ENCODE results near the gene CSNK1D.
"Not testable (repeated sequence)": the region's sequence is repeated elsewhere in the genome, so short reads cannot be mapped to it uniquely, and the experiment has no call there.

CSNK1D gene

DNA sequence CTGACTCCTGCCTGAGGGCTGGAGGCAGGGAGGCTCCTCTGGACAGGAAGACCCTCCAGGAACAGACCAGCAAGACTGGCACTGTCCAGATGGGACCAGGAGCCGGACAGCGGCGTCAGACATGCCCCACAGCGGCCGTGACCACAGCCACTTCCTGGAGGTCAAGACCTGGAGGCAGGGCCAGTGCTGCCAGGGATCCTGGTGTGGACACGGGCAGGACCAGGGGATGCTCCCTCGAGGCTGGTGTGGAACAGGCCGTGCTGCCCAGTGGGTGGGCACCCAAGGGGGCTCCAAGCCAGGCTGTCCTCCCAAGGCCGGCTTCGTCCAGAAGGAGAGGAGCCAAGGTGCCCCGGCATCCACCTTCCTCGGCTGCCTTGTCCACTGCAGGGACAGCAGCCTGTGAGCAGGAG lies 56.4 kb downstream of the CSNK1D start:
- intact Hi-C loops (cut with micrococcal nuclease), result no loop called here
- Mint-ChIP-seq H3K4me1 (ENCODE audit: low read depth) (peaks cover 79% of the 10 kb centered on the region), H3K4me3 (peak overlapping the region; percentile 64), H3K27ac (peak overlapping the region; percentile 97), H3K27me3 (no peaks in the 10 kb centered on the region), H3K36me3 (ENCODE audit: low read depth) (no peaks in the 10 kb centered on the region), H3K9me3 (no peaks in the 10 kb centered on the region)

DNA sequence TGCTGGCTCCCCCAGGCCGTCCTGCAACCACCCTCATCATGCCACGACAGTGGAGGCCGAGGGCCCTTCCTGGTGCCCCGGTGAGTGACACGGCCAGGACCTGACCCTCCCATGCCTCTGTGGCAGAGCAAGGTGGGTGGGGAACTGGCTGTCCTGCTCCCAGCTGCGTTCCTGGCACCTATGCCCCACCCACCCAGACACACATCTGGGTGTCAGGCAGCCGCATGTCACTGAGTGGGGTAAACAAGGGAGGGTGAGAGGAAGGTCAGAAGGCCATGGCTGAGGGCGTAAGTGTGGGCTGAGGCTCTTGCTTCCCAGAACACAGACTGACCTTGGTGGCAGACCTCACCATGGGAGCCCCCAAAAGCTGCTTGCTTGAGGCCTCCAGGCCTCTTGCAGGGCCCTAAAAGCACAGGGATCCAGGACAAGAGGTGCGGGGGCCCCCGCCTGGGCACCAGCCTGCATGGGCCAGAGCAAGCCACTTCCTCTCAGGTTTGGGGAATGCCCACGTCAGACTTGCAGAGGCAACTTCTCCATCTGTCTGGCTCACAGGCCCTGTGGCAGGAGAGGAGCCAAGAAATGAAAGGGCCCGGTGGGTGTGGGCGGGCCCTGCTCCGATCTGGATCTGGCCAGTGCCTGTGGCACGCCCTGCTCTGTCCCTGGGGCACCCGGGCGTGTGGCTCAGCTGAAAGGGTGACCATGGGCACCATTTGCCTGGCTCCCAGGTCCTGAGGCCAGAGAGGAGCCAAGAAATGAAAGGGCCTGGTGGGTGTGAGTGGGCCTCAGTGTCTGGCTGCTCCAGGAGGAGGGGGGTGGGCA lies 57.0 kb downstream of the CSNK1D start:
- intact Hi-C loops (cut with micrococcal nuclease), result no loop called here
- H3K4me1 Mint-ChIP-seq (ENCODE audit: low read depth), result peaks cover 78% of the 10 kb centered on the region
- H3K4me3 Mint-ChIP-seq, result peak overlapping the region; percentile 64
- peak overlapping the region; percentile 97 for H3K27ac Mint-ChIP-seq
- no peaks in the 10 kb centered on the region for H3K9me3 Mint-ChIP-seq
- H3K36me3 Mint-ChIP-seq (ENCODE audit: low read depth), result no peaks in the 10 kb centered on the region
- H3K27me3 Mint-ChIP-seq, result no peaks in the 10 kb centered on the region

DNA sequence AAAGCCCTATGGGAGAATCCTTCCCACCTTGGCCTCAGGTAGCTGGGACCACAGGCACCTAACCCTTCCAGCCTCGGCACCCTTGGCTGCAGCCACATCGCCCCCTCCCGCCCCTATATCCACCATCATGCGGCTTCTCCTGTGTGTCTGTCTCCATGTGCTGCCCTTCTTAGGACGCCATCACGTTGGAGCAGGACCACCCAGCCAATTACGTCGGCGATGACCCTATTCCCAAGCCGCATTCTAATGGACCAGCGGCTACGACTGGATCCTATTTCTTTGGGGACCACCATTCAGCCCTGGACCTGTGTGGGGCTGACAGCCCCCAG lies 57.6 kb downstream of the CSNK1D start:
- no peaks in the 10 kb centered on the region for H3K27me3 Mint-ChIP-seq
- intact Hi-C loops (cut with micrococcal nuclease), result loop anchor here (2.0 kb wide), 1 partner anchor 15 kb away; no protein-coding TSS in a partner anchor
- no peaks in the 10 kb centered on the region for H3K9me3 Mint-ChIP-seq
- H3K4me3 Mint-ChIP-seq, result peak overlapping the region; percentile 64
- H3K4me1 Mint-ChIP-seq (ENCODE audit: low read depth), result peaks cover 76% of the 10 kb centered on the region
- no peaks in the 10 kb centered on the region for H3K36me3 Mint-ChIP-seq (ENCODE audit: low read depth)
- peak overlapping the region; percentile 97 for H3K27ac Mint-ChIP-seq

DNA sequence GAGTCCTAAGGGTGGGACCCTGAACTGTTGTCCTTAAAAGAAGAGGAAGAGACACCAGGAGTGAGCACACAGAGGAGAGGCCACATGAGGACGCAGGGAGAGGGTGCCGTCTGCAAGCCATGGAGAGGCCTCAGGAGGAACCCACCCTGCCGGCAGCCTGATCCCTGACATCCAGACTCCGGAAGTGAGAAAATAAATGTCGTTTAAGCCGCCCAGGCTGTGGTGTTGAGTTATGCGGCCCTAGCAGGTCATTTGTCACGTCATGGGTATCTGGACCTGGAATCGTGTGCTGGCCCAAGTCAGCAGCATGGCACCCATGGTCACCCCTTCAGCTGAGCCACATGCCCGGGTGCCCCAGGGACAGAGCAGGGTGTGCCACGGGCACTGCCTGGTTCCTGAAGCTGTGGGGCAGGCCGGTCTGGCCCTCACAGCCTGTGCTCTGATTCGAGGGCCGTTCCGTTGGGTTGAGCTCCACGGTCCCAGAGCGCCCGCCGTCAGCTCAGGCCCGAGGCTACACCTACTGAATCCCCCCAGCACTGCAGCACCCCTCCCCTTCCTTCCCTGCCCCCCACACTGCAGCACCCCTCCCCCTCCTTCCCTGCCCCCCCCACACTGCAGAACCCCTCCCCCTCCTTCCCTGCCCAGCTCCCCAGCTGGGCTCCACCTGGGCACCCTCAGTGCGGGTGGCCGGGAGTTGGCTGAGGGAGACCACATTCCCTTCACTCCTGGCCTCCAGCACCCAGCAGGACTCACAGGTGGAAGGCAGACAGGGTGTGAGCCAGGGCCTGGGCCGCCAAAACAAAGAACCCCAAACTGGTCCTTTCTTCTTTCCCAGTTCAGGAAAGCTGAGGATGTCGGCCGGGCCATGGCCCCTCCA lies 58.2 kb downstream of the CSNK1D start:
- Mint-ChIP-seq H3K9me3 (no peaks in the 10 kb centered on the region), H3K4me3 (peak overlapping the region; percentile 34), H3K27me3 (no peaks in the 10 kb centered on the region), H3K36me3 (ENCODE audit: low read depth) (no peaks in the 10 kb centered on the region), H3K27ac (peak overlapping the region; percentile 97), H3K4me1 (ENCODE audit: low read depth) (peaks cover 76% of the 10 kb centered on the region)
- intact Hi-C loops (cut with micrococcal nuclease), result loop anchor here (2.0 kb wide), 1 partner anchor 15 kb away; no protein-coding TSS in a partner anchor

DNA sequence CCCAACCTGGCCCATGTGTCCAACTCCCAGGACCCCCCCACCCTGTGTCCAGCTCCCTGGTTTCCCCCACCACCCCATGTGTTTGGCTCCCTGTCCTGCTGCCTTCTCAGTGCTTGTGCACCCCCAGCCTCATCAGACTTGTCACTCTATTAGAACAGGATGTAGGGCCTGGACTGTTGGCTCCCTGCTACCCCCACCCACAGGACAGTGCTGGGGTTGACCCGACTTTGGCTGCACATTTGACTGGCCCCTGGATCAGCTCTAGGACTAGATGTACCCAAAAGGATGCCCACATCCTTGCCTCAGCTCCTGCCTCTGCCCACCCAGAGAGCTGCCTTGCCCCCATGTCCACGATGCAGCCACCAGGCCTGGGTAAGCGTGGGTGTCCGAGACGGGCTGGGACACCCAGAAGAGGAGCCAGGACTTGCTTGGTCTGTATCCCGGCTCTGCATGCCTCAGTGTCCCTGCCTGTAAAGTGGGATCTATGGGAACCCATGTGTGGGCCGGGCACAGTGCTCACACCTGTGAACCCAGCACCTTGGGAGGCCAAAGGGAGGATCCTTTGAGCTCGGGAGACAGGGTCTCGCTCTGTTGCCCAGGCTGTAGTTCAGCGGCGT lies 59.4 kb downstream of the CSNK1D start:
- Mint-ChIP-seq H3K27ac (peak overlapping the region; percentile 97), H3K4me1 (ENCODE audit: low read depth) (peaks cover 67% of the 10 kb centered on the region), H3K4me3 (no peak overlapping the region), H3K9me3 (no peaks in the 10 kb centered on the region), H3K36me3 (ENCODE audit: low read depth) (no peaks in the 10 kb centered on the region), H3K27me3 (no peaks in the 10 kb centered on the region)
- intact Hi-C loops (cut with micrococcal nuclease), result loop anchor here (2.0 kb wide), 1 partner anchor 17 kb away; no protein-coding TSS in a partner anchor

DNA sequence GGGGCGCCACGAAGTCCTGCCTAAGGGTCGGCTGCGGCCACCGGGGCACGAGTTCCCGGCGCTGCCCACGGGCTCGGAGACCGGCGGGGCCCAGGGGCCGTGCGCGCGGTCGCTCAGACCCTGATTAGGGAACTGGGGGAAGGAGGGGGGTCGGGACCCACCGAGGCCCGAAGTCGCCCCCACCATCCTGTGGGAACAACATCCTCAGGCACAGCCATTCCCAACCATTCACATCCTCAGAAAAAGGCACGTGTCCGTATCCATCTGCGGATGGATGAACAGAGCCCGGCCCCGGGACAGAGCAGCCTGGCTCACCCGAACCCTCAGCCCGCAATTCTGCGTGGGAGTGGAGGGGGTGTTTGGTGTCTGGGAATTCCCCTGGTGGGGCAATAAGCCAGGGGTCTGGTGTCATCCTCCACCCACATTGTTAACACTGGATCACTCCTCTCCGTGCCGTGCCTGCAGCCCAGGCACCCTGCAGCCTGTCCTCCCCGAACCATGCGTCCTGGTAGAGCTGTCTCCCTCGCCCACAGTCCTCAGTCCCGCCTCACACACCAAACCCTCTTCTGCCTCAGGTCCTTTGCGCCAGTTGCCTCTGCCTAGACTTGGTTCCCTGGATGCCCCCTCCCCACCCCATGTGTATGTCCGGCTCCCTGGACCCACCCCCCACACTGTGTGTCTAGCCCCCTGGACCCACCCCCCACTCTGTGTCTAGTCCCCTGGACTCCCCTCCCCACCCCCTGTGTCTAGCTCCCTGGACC lies 60.1 kb downstream of the CSNK1D start:
- peaks cover 64% of the 10 kb centered on the region for H3K4me1 Mint-ChIP-seq (ENCODE audit: low read depth)
- intact Hi-C loops (cut with micrococcal nuclease), result loop anchor here (2.0 kb wide), 1 partner anchor 17 kb away; no protein-coding TSS in a partner anchor
- peak overlapping the region; percentile 79 for H3K4me3 Mint-ChIP-seq
- H3K27me3 Mint-ChIP-seq, result no peaks in the 10 kb centered on the region
- no peaks in the 10 kb centered on the region for H3K36me3 Mint-ChIP-seq (ENCODE audit: low read depth)
- no peaks in the 10 kb centered on the region for H3K9me3 Mint-ChIP-seq
- peak overlapping the region; percentile 97 for H3K27ac Mint-ChIP-seq

DNA sequence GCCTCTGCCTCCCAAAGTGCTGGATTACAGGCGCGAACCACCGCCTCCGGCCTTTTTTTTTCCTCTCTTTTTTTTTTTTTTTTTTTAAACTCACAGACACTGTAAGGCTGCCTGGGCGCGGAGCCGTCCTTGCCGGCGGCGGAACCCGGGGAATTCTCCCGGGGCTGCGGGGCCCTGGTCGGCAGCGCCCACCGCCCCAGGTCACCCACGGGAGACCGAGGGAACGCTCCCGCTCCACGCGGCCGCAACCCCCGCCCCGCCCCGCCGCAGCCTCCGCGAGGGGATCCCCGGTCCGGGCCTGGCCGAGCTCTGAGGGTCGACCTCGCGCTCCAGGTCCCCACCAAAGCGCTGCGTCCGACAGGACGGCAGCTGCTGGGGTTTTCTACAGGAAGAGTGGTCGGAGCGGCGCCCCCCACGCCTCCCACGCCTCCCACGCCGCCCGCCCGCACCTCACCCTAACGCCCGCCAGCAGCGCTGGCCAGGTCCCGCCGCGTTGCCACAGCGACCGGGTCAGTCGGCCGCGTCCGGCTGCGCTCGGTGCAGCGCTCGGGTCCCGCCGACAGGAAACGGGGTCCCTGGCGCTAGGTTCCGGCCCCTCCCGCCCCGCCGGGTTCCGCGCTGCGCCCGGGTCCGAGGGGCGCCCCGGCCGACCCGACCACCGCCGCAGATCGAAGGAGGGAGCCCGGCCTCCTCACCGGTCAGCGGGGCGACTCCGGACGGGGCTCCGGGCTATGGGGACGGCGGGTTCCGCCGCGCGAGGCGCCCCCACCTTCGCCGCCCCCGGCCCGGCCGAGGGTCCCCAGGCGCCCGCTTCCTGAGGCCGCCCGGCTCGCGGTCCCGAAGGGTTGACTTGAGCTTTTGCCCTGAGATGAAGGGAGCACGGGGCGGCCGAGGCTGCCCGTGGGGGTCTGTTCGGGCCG lies 60.9 kb downstream of the CSNK1D start, which contains the start of gene CCDC57:
Gene CCDC57 (minus strand): TSS at position 512 of the 920 bp plus-strand sequence. CDS start 10,898 bp downstream, outside the sequence.
- peaks cover 56% of the 10 kb centered on the region for H3K4me1 Mint-ChIP-seq (ENCODE audit: low read depth)
- H3K36me3 Mint-ChIP-seq (ENCODE audit: low read depth), result peaks cover 3% of the 10 kb centered on the region
- H3K27ac Mint-ChIP-seq, result peak within 1 kb of the TSS; percentile 97
- H3K4me3 Mint-ChIP-seq, result peak within 1 kb of the TSS; percentile 79
- intact Hi-C loops (cut with micrococcal nuclease), result no loop called here
- no peaks in the 10 kb centered on the region for H3K9me3 Mint-ChIP-seq
- H3K27me3 Mint-ChIP-seq, result no peaks in the 10 kb centered on the region

DNA sequence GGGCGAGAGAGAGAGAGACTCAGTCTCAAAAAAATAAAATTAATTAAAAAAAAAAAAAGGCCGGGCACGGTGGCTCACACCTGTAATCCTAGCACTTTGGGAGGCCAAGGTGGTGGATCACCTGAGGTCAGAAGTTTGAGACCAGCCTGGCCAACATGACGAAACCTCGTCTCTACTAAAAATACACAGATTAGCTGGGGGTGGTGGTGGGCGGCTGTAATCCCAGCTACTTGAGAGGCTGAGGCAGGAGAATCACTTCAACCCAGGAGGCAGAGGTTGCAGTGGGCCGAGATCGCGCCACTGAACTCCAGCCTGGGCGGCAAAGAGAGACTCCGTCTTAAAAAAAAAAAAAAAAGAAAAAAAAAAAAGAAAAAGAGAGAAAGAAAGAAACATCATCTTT lies 62.8 kb downstream of the CSNK1D start:
- intact Hi-C loops (cut with micrococcal nuclease); H3K27ac Mint-ChIP-seq; H3K36me3 Mint-ChIP-seq (ENCODE audit: low read depth); H3K27me3 Mint-ChIP-seq; H3K4me3 Mint-ChIP-seq; H3K9me3 Mint-ChIP-seq: not testable (repeated sequence)
- H3K4me1 Mint-ChIP-seq (ENCODE audit: low read depth), result peaks cover 48% of the 10 kb centered on the region

DNA sequence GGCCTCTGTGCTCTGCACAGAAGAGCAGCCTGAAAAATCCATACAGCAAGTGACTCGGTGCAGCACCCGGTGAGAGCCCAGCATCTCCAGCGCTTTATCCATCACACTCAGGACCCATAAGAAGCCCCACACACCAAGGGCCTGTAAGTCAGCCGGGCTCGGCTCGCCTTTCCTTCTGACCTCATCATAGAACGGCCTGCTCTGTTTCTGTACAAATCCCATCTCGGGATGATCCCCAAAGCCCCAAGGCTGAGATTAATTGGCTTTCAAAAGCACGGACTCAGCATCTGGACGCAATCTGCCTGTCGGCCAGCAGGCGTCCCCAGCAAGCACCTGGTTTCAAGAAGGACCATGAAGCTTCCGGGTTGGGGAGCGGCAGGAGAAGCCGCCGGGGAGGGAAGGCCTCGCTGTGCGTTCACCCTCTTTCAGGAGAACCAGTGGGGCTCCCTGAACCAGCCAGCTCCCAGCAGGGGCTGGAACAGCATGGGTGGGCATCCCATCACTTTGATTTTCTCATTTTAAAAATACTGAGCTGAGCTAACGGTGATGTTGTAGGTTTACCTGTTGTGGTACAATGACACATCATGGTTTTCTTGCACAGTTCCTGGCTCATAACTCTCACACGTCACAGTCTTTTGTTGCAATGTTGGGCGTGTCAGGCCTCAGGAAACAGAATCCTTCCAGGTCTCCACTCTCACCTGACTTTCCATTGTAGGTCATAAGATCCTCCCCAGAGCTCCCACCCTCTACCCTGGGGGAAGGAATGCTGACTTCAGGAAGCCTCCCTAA lies 67.6 kb downstream of the CSNK1D start:
- Mint-ChIP-seq H3K4me1 (ENCODE audit: low read depth) (peaks cover 25% of the 10 kb centered on the region), H3K27me3 (no peaks in the 10 kb centered on the region), H3K4me3 (no peak overlapping the region), H3K27ac (peak overlapping the region; percentile 74), H3K36me3 (ENCODE audit: low read depth) (peaks cover 21% of the 10 kb centered on the region), H3K9me3 (no peaks in the 10 kb centered on the region)
- intact Hi-C loops (cut with micrococcal nuclease), result loop anchor here (2.0 to 5.0 kb wide), 2 partner anchors 23 to 36 kb away; partner anchors contain the start of gene SLC16A3

DNA sequence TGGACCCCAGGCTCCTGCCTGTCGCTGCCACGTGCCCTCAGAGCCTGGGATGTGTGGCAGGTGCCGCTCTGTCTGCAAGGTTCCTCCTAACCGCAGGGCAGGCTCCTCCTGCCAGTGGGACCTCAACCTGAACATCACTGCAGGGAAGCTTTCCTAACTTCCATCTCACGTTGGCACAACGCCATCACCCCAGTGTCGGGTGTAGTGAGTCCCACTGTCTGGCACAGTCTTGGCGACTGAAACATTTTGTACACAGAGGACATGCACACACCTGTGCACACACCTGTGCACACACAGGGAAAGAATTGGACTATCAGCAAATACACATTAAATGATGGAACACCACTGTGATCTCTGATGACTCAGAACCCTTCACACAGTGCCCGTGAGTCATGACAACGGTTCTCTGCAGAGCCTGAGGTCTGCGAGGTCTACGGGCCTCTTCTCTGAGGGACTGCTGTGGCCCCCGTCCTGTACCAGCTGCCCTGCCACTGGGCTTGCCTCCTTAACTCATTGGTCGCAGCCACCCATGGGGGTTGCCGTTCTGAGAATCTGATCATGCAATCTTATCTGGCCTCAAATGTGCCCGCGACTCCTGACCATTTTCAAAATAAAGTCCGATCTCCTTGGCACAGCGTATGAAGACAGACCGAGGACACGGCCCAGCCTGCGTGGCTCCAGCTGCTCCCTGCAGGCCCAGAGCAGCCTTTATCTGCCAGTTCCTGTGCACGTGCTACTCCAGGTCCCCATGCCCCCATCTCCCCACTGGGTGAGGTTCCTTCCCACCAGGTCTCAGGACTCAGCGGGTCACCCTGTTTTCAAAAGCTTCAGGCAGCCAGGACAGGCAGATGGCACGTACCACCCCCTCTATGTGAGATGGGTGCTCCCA lies 68.4 kb downstream of the CSNK1D start:
- Mint-ChIP-seq H3K27ac (no peak overlapping the region), H3K4me3 (no peak overlapping the region), H3K9me3 (no peaks in the 10 kb centered on the region), H3K36me3 (ENCODE audit: low read depth) (peaks cover 24% of the 10 kb centered on the region), H3K27me3 (no peaks in the 10 kb centered on the region), H3K4me1 (ENCODE audit: low read depth) (peaks cover 25% of the 10 kb centered on the region)
- intact Hi-C loops (cut with micrococcal nuclease), result loop anchor here (5.0 kb wide), 1 partner anchor 37 kb away; no protein-coding TSS in a partner anchor

DNA sequence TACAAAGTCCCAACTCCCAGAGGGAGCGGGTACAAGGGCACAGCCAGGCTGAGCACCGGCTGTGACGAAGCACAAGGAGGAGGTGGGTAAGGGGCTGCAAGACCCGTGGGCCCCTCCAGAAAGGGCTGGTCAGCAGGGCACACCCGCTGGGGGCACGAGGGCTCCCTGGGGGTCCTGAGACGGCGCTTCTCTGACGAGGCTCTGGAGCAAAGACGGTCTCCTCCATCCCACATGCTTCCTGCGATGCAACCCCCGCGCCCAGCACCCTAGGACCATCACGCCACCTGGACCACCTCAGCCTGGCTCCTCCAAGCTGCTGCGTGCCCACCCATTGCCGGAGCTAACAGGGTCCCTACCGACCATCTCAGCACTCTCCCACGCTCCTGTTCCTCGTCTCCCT lies 69.6 kb downstream of the CSNK1D start:
- H3K4me3 Mint-ChIP-seq, result no peak overlapping the region
- peaks cover 35% of the 10 kb centered on the region for H3K36me3 Mint-ChIP-seq (ENCODE audit: low read depth)
- no peak overlapping the region for H3K27ac Mint-ChIP-seq
- H3K4me1 Mint-ChIP-seq (ENCODE audit: low read depth), result peaks cover 22% of the 10 kb centered on the region
- intact Hi-C loops (cut with micrococcal nuclease), result no loop called here
- no peaks in the 10 kb centered on the region for H3K9me3 Mint-ChIP-seq
- H3K27me3 Mint-ChIP-seq, result no peaks in the 10 kb centered on the region
